Neural progenitor cell (in vitro differentiated cells): ENCODE data around the gene COMMD7.

Experiments
- EZH2 ChIP-seq: fragments of 200-600 bp; sonication (generic); IDR thresholded peaks from 2 replicates; pipeline ENCODE4 v1.6.1; 2017; ENCODE audit warnings: antibody characterized with exemption, mild to moderate bottlenecking, moderate library complexity
- EZH2phosphoT487 ChIP-seq: fragments of 200-600 bp; sonication (generic); IDR thresholded peaks from 2 replicates; pipeline ENCODE4 v1.6.1; 2017; ENCODE audit warnings: antibody characterized with exemption
- TF ChIP-seq, protein P1 (sequence below): fragments of 200-600 bp; sonication (generic); IDR thresholded peaks from 2 replicates; pipeline ENCODE4 v1.5.1; 2017; ENCODE audit warnings: antibody characterized with exemption, mild to moderate bottlenecking

DNA sequence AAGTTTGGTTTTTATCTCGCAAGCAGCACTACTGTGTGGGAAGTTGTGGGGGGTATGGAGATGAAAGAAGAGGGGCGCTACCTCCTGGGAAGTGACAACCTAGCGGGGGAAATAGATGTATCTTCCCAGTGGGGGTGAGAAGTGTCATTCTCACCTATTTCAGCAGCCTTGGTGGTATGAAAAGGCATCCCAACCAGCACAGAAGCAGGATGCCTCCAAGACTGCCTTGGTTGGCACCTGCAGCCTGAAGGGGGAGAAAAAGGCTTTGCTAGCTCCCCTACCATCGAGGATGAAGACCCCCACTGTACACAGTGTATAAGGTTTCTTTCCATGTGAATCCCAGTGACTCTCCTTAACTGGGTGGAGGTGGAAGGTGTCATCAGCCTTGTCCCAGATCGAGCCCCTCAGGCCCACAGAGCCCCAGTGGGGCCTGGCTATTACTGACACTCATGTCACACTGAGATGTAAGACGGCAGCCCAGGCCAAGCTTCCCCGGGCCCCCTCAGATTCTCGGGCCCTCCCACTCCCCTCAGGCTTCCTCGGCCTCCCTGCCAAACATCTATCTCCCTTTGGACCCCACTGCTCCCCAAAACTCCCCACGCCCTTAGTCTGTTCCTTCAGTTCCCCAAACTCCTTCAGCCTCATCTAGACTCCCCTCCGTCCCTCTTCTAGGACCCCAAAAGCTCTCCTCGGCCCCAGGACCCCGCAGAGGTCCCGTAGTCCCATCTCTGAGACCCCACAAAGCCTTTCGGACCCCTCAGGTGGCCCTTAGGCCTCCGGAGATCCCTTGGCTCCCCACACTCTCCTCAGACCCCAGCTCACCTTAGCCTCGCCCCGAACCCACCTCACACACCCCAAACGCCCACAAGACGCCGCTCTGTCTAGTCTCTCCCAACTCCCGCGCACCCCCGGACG lies 688 bp downstream of the COMMD7 start:
- TF ChIP-seq, protein P1, sequence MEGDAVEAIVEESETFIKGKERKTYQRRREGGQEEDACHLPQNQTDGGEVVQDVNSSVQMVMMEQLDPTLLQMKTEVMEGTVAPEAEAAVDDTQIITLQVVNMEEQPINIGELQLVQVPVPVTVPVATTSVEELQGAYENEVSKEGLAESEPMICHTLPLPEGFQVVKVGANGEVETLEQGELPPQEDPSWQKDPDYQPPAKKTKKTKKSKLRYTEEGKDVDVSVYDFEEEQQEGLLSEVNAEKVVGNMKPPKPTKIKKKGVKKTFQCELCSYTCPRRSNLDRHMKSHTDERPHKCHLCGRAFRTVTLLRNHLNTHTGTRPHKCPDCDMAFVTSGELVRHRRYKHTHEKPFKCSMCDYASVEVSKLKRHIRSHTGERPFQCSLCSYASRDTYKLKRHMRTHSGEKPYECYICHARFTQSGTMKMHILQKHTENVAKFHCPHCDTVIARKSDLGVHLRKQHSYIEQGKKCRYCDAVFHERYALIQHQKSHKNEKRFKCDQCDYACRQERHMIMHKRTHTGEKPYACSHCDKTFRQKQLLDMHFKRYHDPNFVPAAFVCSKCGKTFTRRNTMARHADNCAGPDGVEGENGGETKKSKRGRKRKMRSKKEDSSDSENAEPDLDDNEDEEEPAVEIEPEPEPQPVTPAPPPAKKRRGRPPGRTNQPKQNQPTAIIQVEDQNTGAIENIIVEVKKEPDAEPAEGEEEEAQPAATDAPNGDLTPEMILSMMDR, result no peak
- TF ChIP-seq EZH2phosphoT487 (no peak), EZH2 (no peak)
